Fibroblast of peridontal ligament (primary cell): Measurements from ENCODE around the gene CHFR.
"Not testable (repeated sequence)": the region's sequence is repeated elsewhere in the genome, so short reads cannot be mapped to it uniquely, and the experiment has no call there.

Source experiments
- DNase-seq: peaks from one replicate; pipeline ENCODE4 v3.0.0-alpha.2; 2010; ENCODE audit errors: extremely low read depth

The CHFR gene

GRCh38 chr12:132840536-132840935, 46.9 kb downstream of the CHFR start:
- DNase-seq, result no peak

- no peak for DNase-seq
Observed at GRCh38 chr12:132839558-132840235, 47.7 kb downstream of the CHFR start.

GRCh38 chr12:132838410-132839080, 48.9 kb downstream of the CHFR start:
- DNase-seq, result no peak

GRCh38 chr12:132837693-132838409, 49.6 kb downstream of the CHFR start:
- no peak for DNase-seq

- DNase-seq, result no peak
Observed at GRCh38 chr12:132836795-132837331, 50.5 kb downstream of the CHFR start.

- DNase-seq, result not testable (repeated sequence)
Observed at GRCh38 chr12:132836230-132836629, 51.2 kb downstream of the CHFR start.

- no peak for DNase-seq
Observed at GRCh38 chr12:132835076-132836025, 52.1 kb downstream of the CHFR start.

GRCh38 chr12:132834181-132834711, 53.2 kb downstream of the CHFR start:
- DNase-seq, result no peak

GRCh38 chr12:132833341-132833740, 54.1 kb downstream of the CHFR start:
- DNase-seq, result no peak

- DNase-seq, result no peak
Observed at GRCh38 chr12:132831771-132832170, 55.6 kb downstream of the CHFR start.

- peak; percentile 94 for DNase-seq
Observed at GRCh38 chr12:132828706-132829534, 58.5 kb downstream of the CHFR start, which contains the start of gene GOLGA3. Gene GOLGA3 (minus strand): TSS chr12:132828869. CDS start chr12:132822128, 6,741 bp downstream.

GRCh38 chr12:132827763-132828703, 59.4 kb downstream of the CHFR start:
- peak; percentile 76 for DNase-seq

GRCh38 chr12:132825861-132826260, 61.5 kb downstream of the CHFR start:
- DNase-seq, result no peak

- no peak for DNase-seq
Observed at GRCh38 chr12:132825089-132825488, 62.3 kb downstream of the CHFR start.

- no peak for DNase-seq
Observed at GRCh38 chr12:132824053-132824452, 63.4 kb downstream of the CHFR start.

GRCh38 chr12:132818562-132818961, 68.8 kb downstream of the CHFR start:
- DNase-seq, result no peak

GRCh38 chr12:132814232-132814631, 73.2 kb downstream of the CHFR start:
- DNase-seq, result no peak

GRCh38 chr12:132813443-132813842, 74.0 kb downstream of the CHFR start:
- no peak for DNase-seq
